H1 (cell line): ENCODE results near the gene PAF1. TPM values are rescaled to one million over a fixed set of nuclear protein-coding genes. Genes with fewer than 3 reads are reported as not detected.

Experiments
- CTCF ChIA-PET: fragments of 300-600 bp; sonication (Branson Sonifier 250); formaldehyde crosslinking; loops from one replicate; lab custom pipeline; 2021; ENCODE audit not compliant: partially characterized antibody; lab: Charles Lee
- POLR2A ChIA-PET: fragments of 300-600 bp; sonication (Branson Sonifier 250); formaldehyde crosslinking; loops from one replicate; lab custom pipeline; 2021; ENCODE audit warnings: inconsistent platforms; ENCODE audit not compliant: partially characterized antibody; lab: Charles Lee
- DNase-seq, 2 experiments: peaks; one replicate each; pipeline versions ENCODE4 v3.0.0 to v3.0.0-alpha.2; 2010 to 2022; ENCODE audit warnings: low spot score in 2 of 2, low read depth in 1 of 2, mixed read lengths in 1 of 2
- FAIRE-seq: peaks from 2 replicates; lab custom pipeline; 2011; peaks lifted over from hg19 to GRCh38; lab: Jason Lieb, UNC
- H2AFZ ChIP-seq: 2 replicates; pipeline ENCODE4 v1.8.1; 2012; ENCODE audit warnings: low read length, inconsistent platforms
- H2AK5ac ChIP-seq: 2 replicates; pipeline ENCODE4 v1.6.1; 2013; ENCODE audit warnings: low read depth, low read length
- H2BK120ac ChIP-seq: replicated peaks from 2 replicates; pipeline ENCODE3; 2013; ENCODE audit warnings: low read depth, low read length, inconsistent platforms
- H2BK12ac ChIP-seq: 2 replicates; pipeline ENCODE4 v1.6.1; 2013; ENCODE audit warnings: low read depth, low read length
- H2BK15ac ChIP-seq: 2 replicates; pipeline ENCODE4 v1.6.1; 2013; ENCODE audit warnings: low read length
- H2BK20ac ChIP-seq: 2 replicates; pipeline ENCODE4 v1.6.1; 2013; ENCODE audit warnings: low read length
- H2BK5ac ChIP-seq: 2 replicates; pipeline ENCODE4 v1.6.1; 2013; ENCODE audit warnings: low read depth, low read length
- H3K14ac ChIP-seq: 2 replicates; pipeline ENCODE4 v1.6.1; 2013; ENCODE audit warnings: inconsistent platforms; ENCODE audit not compliant: insufficient read length
- H3K18ac ChIP-seq: 2 replicates; pipeline ENCODE4 v1.6.1; 2013; ENCODE audit warnings: low read length; ENCODE audit errors: extremely low read depth
- H3K23ac ChIP-seq: 2 replicates; pipeline ENCODE4 v1.6.1; 2013; ENCODE audit warnings: inconsistent platforms; ENCODE audit not compliant: insufficient read length
- H3K23me2 ChIP-seq: 2 replicates; pipeline ENCODE4 v1.6.1; 2013; ENCODE audit warnings: low read depth, low read length
- H3K27ac ChIP-seq: 2 replicates; pipeline ENCODE4 v1.6.1; 2011; ENCODE audit warnings: low read depth, low read length, inconsistent platforms
- H3K27me3 ChIP-seq, 4 experiments: replicated peaks in 1 of 4; 1 replicate in 1 of 4; 2 replicates in 3 of 4; pipeline versions ENCODE4 v1.6.1 to v1.8.1; 2011 to 2013; ENCODE audit warnings: low read length in 3 of 4, mild to moderate bottlenecking in 3 of 4, inconsistent platforms in 2 of 4, mixed read lengths in 2 of 4, moderate library complexity in 1 of 4; ENCODE audit not compliant: control insufficient read depth in 3 of 4, insufficient read depth in 3 of 4; ENCODE audit errors: extremely low read depth in 1 of 4
- H3K36me3 ChIP-seq, 4 experiments: 2 replicates each; pipeline versions ENCODE4 v1.6.1 to v1.8.1; 2011 to 2013; ENCODE audit warnings: mild to moderate bottlenecking in 4 of 4, low read length in 3 of 4, moderate library complexity in 2 of 4, control low read depth in 1 of 4, inconsistent platforms in 1 of 4; ENCODE audit not compliant: insufficient read depth in 4 of 4, control insufficient read depth in 2 of 4
- H3K4ac ChIP-seq: replicated peaks from 2 replicates; pipeline ENCODE3; 2013; ENCODE audit warnings: low read length, low read depth, mixed read lengths, inconsistent platforms; ENCODE audit not compliant: insufficient read length
- H3K4me1 ChIP-seq, 4 experiments: replicated peaks in 1 of 4; 1 replicate in 1 of 4; 2 replicates in 3 of 4; pipeline versions ENCODE4 v1.6.1 to v1.8.1; 2011 to 2013; ENCODE audit warnings: low read length in 3 of 4, inconsistent platforms in 2 of 4, mixed read lengths in 1 of 4; ENCODE audit not compliant: insufficient read depth in 4 of 4, control insufficient read depth in 3 of 4
- H3K4me2 ChIP-seq, 2 experiments: 2 replicates each; pipeline versions ENCODE4 v1.6.1 to v1.8.1; 2011 to 2013; ENCODE audit warnings: low read depth in 2 of 2, low read length in 2 of 2, control low read depth in 1 of 2, inconsistent platforms in 1 of 2, mild to moderate bottlenecking in 1 of 2; ENCODE audit not compliant: insufficient read depth in 1 of 2
- H3K4me3 ChIP-seq, 4 experiments: fragments of 200-600, 300-600 bp in 1 of 4; sonication (generic), shearing (Covaris generic), sonication (Bioruptor Twin) in 1 of 4; 2 replicates each; pipeline versions ENCODE4 v1.5.1 to v1.8.1; 2011 to 2016; ENCODE audit warnings: low read length in 4 of 4, low read depth in 3 of 4, control low read depth in 2 of 4, inconsistent platforms in 2 of 4, mild to moderate bottlenecking in 2 of 4, mixed read lengths in 1 of 4, moderate library complexity in 1 of 4; ENCODE audit not compliant: insufficient read depth in 2 of 4; ENCODE audit errors: extremely low read depth in 1 of 4
- H3K56ac ChIP-seq: replicated peaks from 2 replicates; pipeline ENCODE3; 2013; ENCODE audit warnings: low read depth, mild to moderate bottlenecking, mixed read lengths, low read length, inconsistent platforms; ENCODE audit not compliant: insufficient read length
- H3K79me1 ChIP-seq: 2 replicates; pipeline ENCODE4 v1.6.1; 2013; ENCODE audit warnings: low read depth, low read length, control low read depth
- H3K79me2 ChIP-seq, 2 experiments: 2 replicates each; pipeline versions ENCODE4 v1.6.1 to v1.8.1; 2012 to 2013; ENCODE audit warnings: low read length in 2 of 2, mild to moderate bottlenecking in 2 of 2, inconsistent platforms in 1 of 2; ENCODE audit not compliant: insufficient read depth in 2 of 2, control insufficient read depth in 1 of 2
- H3K9ac ChIP-seq, 4 experiments: replicated peaks in 1 of 4; 1 replicate in 1 of 4; 2 replicates in 3 of 4; pipeline versions ENCODE4 v1.6.1 to v1.8.1; 2011 to 2013; ENCODE audit warnings: low read depth in 3 of 4, low read length in 3 of 4, control low read depth in 2 of 4, mild to moderate bottlenecking in 2 of 4, moderate library complexity in 2 of 4, inconsistent platforms in 1 of 4; ENCODE audit errors: extremely low read depth in 1 of 4
- H3K9me3 ChIP-seq, 2 experiments: 2 replicates each; pipeline versions ENCODE4 v1.6.1 to v1.8.1; 2012 to 2013; ENCODE audit warnings: mild to moderate bottlenecking in 2 of 2, moderate library complexity in 2 of 2, control low read depth in 1 of 2, inconsistent platforms in 1 of 2, low read depth in 1 of 2, low read length in 1 of 2, mixed read lengths in 1 of 2; ENCODE audit not compliant: insufficient read depth in 2 of 2
- H4K20me1 ChIP-seq, 2 experiments: replicated peaks in 1 of 2; 2 replicates each; pipeline versions ENCODE3 to v1.8.1; 2011 to 2013; ENCODE audit warnings: inconsistent platforms in 2 of 2, low read length in 2 of 2, mild to moderate bottlenecking in 1 of 2; ENCODE audit not compliant: insufficient read depth in 2 of 2, control insufficient read depth in 1 of 2
- H4K5ac ChIP-seq: 2 replicates; pipeline ENCODE4 v1.6.1; 2013; ENCODE audit warnings: low read length, low read depth, mixed read lengths, inconsistent platforms; ENCODE audit not compliant: insufficient read length
- H4K8ac ChIP-seq: 2 replicates; pipeline ENCODE4 v1.8.0; 2013; ENCODE audit warnings: mild to moderate bottlenecking, moderate library complexity, low read length, inconsistent platforms; ENCODE audit not compliant: insufficient read depth; ENCODE audit errors: extremely low read depth
- H4K91ac ChIP-seq: replicated peaks from 2 replicates; pipeline ENCODE3; 2013; ENCODE audit warnings: low read length, mixed read lengths, inconsistent platforms; ENCODE audit not compliant: insufficient read length
- EGR1 ChIP-seq: IDR thresholded peaks from 2 replicates; pipeline ENCODE4 v1.6.1; 2011; ENCODE audit warnings: low read depth, low read length, borderline replicate concordance
- HDAC6 ChIP-seq: IDR thresholded peaks from one replicate; pipeline ENCODE4 v1.7.1; 2012; ENCODE audit warnings: low read depth, mild to moderate bottlenecking, inconsistent platforms, low read length, moderate library complexity
- KDM4A ChIP-seq: IDR thresholded peaks from one replicate; pipeline ENCODE4 v1.7.1; 2012; ENCODE audit warnings: low read depth, mild to moderate bottlenecking, moderate library complexity, low read length, inconsistent platforms; ENCODE audit not compliant: severe bottlenecking
- RNF2 ChIP-seq: fragments of 200-900, 300-1000 bp; sonication (generic); IDR thresholded peaks from 2 replicates; pipeline ENCODE4 v1.7.1; 2016; ENCODE audit warnings: borderline replicate concordance, low read depth, mild to moderate bottlenecking, antibody characterized with exemption, low read length; ENCODE audit not compliant: poor library complexity, severe bottlenecking; ENCODE audit errors: missing control alignments
- SP4 ChIP-seq: IDR thresholded peaks from 2 replicates; pipeline ENCODE4 v1.6.1; 2012; ENCODE audit warnings: low read length, inconsistent platforms
- SUZ12 ChIP-seq: fragments of 200-600 bp; sonication (generic); IDR thresholded peaks from 2 replicates; pipeline ENCODE4 v1.6.1; 2012; ENCODE audit warnings: mild to moderate bottlenecking, inconsistent platforms, low read length, moderate library complexity, mixed read lengths
- TAF7 ChIP-seq: optimal IDR thresholded peaks from 2 replicates; pipeline ENCODE3; 2011; ENCODE audit warnings: low read depth, mild to moderate bottlenecking, inconsistent platforms, low read length, moderate library complexity, borderline replicate concordance
- TCF12 ChIP-seq: IDR thresholded peaks from 2 replicates; pipeline ENCODE4 v1.6.1; 2011; ENCODE audit warnings: low read depth, mild to moderate bottlenecking, low read length
- WGBS, 2 experiments: shearing (Covaris generic) in 1 of 2; methylation state at CpG; one replicate each; pipeline versions ENCODE4 v1.1.6 to v1.1.7; 2013 to 2015; ENCODE audit warnings: low lambda C conversion rate in 2 of 2, mixed read lengths in 2 of 2, inconsistent platforms in 1 of 2, low coverage in 1 of 2, missing lambda C conversion rate in 1 of 2; ENCODE audit not compliant: insufficient replicate concordance in 2 of 2, insufficient coverage in 1 of 2, insufficient read length in 1 of 2; ENCODE audit errors: extremely low coverage in 1 of 2, missing lambda C conversion rate in 1 of 2; 5-methylcytosine and 5-hydroxymethylcytosine counted together
- polyA plus RNA-seq, 7 experiments: library from polyadenylated mRNA; depleted of rRNA in 3 of 7; stranded (reverse) in 5 of 7; unstranded in 2 of 7; fragments of >200 nt in 5 of 7; fragments of 200-250 nt in 2 of 7; gene quantifications; 1 replicate in 5 of 7; 2 replicates in 1 of 7; 4 replicates in 1 of 7; pipeline versions ENCODE4 v1.2.1 to v1.2.3, GENCODE V29; 2011 to 2013; ENCODE audit warnings: missing spikeins in 2 of 7, mixed read lengths in 2 of 7
- total RNA-seq: library from RNA; stranded (reverse); fragmentation: NEBNext Ultra II Directional; extraction: Animal tissue kit (Norgen Biotek cat#: 25700); gene quantifications from 2 replicates; pipeline ENCODE4 v1.2.1, GENCODE V29; 2021
- TF ChIP-seq, protein P1 (sequence below): IDR thresholded peaks from 2 replicates; pipeline ENCODE4 v1.6.1; 2012; ENCODE audit warnings: low read length, inconsistent platforms

Gene PAF1
- total and polyA plus RNA-seq, 2 of the 8 experiments (the other 6 are each of a cell fraction or from before 2014, with no cell fraction given) = 31.4 to 58.6 TPM

DNA sequence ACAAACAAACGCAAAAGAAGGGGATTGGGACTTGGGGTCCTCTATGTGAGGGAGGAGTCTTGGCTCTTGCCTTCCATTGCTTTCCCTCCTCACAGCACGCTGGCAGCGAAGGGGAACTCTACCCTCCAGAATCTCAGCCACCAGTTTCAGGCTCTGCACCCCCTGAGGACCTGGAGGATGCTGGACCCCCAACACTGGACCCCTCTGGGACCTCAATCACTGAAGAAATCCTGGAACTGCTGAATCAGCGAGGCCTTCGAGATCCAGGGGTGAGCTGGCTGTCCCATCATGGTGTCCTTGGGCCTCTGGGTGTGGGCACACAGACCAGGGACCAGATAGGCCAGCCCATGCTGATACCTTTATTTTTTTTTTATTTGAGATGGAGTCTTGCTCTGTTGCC, 31.1 kb upstream of the PAF1 start:
- H3K23ac ChIP-seq = no peak overlapping the region
- H3K4me1 ChIP-seq = no peaks in the 10 kb centered on the region
- H4K5ac ChIP-seq = no peak overlapping the region
- CTCF ChIA-PET = interaction anchor here (0.6 to 2.4 kb wide), 6 partner anchors 11 to 293 kb away, joined by 3 to 8 read pairs (median 3); no protein-coding TSS in a partner anchor
- no peak overlapping the region for H2AK5ac ChIP-seq
- no peak overlapping the region for H3K4me3 ChIP-seq
- no peak overlapping the region for H4K8ac ChIP-seq
- DNase-seq = no peak
- POLR2A ChIA-PET = interaction anchor here (0.6 to 25.7 kb wide), 7 partner anchors 10 to 93 kb away, joined by 3 to 1154 read pairs (median 3); partner anchors contain the start of genes MED29, PAF1, PLEKHG2 and RPS16
- no peak overlapping the region for H2BK20ac ChIP-seq
- WGBS, 2 experiments = 86% methylated on average over 5 of the region's 5 CpGs; no CpG with 5 or more reads in 1 of the 2 experiments
- no peak overlapping the region for H3K9ac ChIP-seq
- H3K23me2 ChIP-seq = peaks cover 5% of the 10 kb centered on the region; the same call in 1 of the 2 replicates
- no peak overlapping the region for H3K4me2 ChIP-seq
- H2BK12ac ChIP-seq = no peak overlapping the region
- no peak for FAIRE-seq
- peaks cover 2 to 7% of the 10 kb centered on the region in 2 experiments for H4K20me1 ChIP-seq
- H3K27ac ChIP-seq = no peak overlapping the region
- H2AFZ ChIP-seq = no peak overlapping the region
- peaks cover 19 to 55% (median 42%) of the 10 kb centered on the region in 4 experiments for H3K36me3 ChIP-seq
- H3K79me2 ChIP-seq = no peaks in the 10 kb centered on the region
- H3K18ac ChIP-seq = no peak overlapping the region
- no peak overlapping the region for H2BK120ac ChIP-seq
- no peak overlapping the region for H3K4ac ChIP-seq
- no peak overlapping the region for H3K14ac ChIP-seq
- no peak overlapping the region for H3K56ac ChIP-seq
- H3K27me3 ChIP-seq = no peaks in the 10 kb centered on the region
- H2BK5ac ChIP-seq = no peak overlapping the region; the same call in 1 of the 2 replicates
- no peaks in the 10 kb centered on the region for H3K79me1 ChIP-seq
- H4K91ac ChIP-seq = no peak overlapping the region
- no peaks in the 10 kb centered on the region for H3K9me3 ChIP-seq
- H2BK15ac ChIP-seq = no peak overlapping the region
- TF ChIP-seq KDM4A (no peak), TAF7 (no peak), EGR1 (no peak), HDAC6 (no peak), SUZ12 (no peak), RNF2 (no peak), SP4 (no peak), TCF12 (no peak)
- TF ChIP-seq, protein P1, sequence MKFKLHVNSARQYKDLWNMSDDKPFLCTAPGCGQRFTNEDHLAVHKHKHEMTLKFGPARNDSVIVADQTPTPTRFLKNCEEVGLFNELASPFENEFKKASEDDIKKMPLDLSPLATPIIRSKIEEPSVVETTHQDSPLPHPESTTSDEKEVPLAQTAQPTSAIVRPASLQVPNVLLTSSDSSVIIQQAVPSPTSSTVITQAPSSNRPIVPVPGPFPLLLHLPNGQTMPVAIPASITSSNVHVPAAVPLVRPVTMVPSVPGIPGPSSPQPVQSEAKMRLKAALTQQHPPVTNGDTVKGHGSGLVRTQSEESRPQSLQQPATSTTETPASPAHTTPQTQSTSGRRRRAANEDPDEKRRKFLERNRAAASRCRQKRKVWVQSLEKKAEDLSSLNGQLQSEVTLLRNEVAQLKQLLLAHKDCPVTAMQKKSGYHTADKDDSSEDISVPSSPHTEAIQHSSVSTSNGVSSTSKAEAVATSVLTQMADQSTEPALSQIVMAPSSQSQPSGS = no peak
